ENCODE measurements around the gene SUPT5H.

Gene SUPT5H

GRCh38 chr19:39409208-39410016 is 36.0 kb upstream of the SUPT5H start:
- DNase-seq, result peak; percentile 87 to 92

GRCh38 chr19:39410017-39410830 is 35.2 kb upstream of the SUPT5H start:
- DNase-seq, result no peak

GRCh38 chr19:39410831-39411080 is 34.6 kb upstream of the SUPT5H start:
- no peak for DNase-seq

- DNase-seq, result no peak
Measured at GRCh38 chr19:39411081-39411831, 34.1 kb upstream of the SUPT5H start.

GRCh38 chr19:39411832-39412099 is 33.6 kb upstream of the SUPT5H start:
- peak; percentile 85 to 89 for DNase-seq

- peak; percentile 98 to 100 for DNase-seq
Measured at GRCh38 chr19:39412100-39412866, 33.1 kb upstream of the SUPT5H start, which contains the start of gene PLEKHG2. TSS of gene PLEKHG2 (plus strand) at chr19:39412669. CDS start at chr19:39414087, 1,418 bp downstream.

GRCh38 chr19:39412867-39413271 is 32.5 kb upstream of the SUPT5H start:
- DNase-seq, result no peak

GRCh38 chr19:39413272-39413910 is 32.0 kb upstream of the SUPT5H start:
- peak; percentile 51 to 60 for DNase-seq

- DNase-seq, result peak in 1 of 2 experiments; percentile 41
Measured at GRCh38 chr19:39413911-39414608, 31.3 kb upstream of the SUPT5H start.

GRCh38 chr19:39415111-39416046 is 30.0 kb upstream of the SUPT5H start:
- DNase-seq, result no peak

GRCh38 chr19:39416152-39417120 is 28.9 kb upstream of the SUPT5H start:
- no peak for DNase-seq

GRCh38 chr19:39417463-39418181 is 27.8 kb upstream of the SUPT5H start:
- no peak for DNase-seq

GRCh38 chr19:39419003-39419402 is 26.4 kb upstream of the SUPT5H start:
- no peak for DNase-seq

- no peak for DNase-seq
Measured at GRCh38 chr19:39420769-39421168, 24.6 kb upstream of the SUPT5H start.

- DNase-seq, result no peak
Measured at GRCh38 chr19:39422020-39422419, 23.4 kb upstream of the SUPT5H start.

GRCh38 chr19:39423258-39424086 is 21.9 kb upstream of the SUPT5H start:
- DNase-seq, result no peak

GRCh38 chr19:39424934-39425333 is 20.4 kb upstream of the SUPT5H start:
- no peak for DNase-seq

GRCh38 chr19:39425744-39426143 is 19.6 kb upstream of the SUPT5H start:
- DNase-seq, result no peak
